ENCODE results near the gene HECA.

Gene HECA

GRCh38 chr6:139134817-139135577 is at the start of gene HECA:
TSS of gene HECA (plus strand) at chr6:139135080. CDS start at chr6:139135397, 317 bp downstream.
- peak within 1 kb of the TSS; percentile 78 for H3K4me3 ChIP-seq (ENCODE audit: low read depth, low read length)
- CTCF ChIA-PET, result interaction anchor here (0.6 to 1.4 kb wide), 2 partner anchors 78 to 229 kb away, joined by 3 to 4 read pairs; no protein-coding TSS in a partner anchor
- peak; percentile 62 for DNase-seq (ENCODE audit: low read depth, low spot score)
- POLR2A ChIA-PET, result no interaction called here
- TF ChIP-seq CTCF (IDR thresholded peaks at IDR 0.05; ENCODE audit: insufficient read depth, low read length, missing control alignments), result no peak

GRCh38 chr6:139091826-139092225 is 43.1 kb upstream of the HECA start:
- no peak for TF ChIP-seq CTCF (IDR thresholded peaks at IDR 0.05; ENCODE audit: insufficient read depth, low read length, missing control alignments)
- no peak for DNase-seq (ENCODE audit: low read depth, low spot score)
- no peak overlapping the region for H3K4me3 ChIP-seq (ENCODE audit: low read depth, low read length)
- POLR2A ChIA-PET, result no interaction called here
- CTCF ChIA-PET, result no interaction called here

- ChIA-PET CTCF (no interaction called here), POLR2A (no interaction called here)
- no peak overlapping the region for H3K4me3 ChIP-seq (ENCODE audit: low read depth, low read length)
- no peak for DNase-seq (ENCODE audit: low read depth, low spot score)
- TF ChIP-seq CTCF (IDR thresholded peaks at IDR 0.05; ENCODE audit: insufficient read depth, low read length, missing control alignments), result no peak
These were observed 34.9 kb upstream of the HECA start for GRCh38 chr6:139099984-139100383.

- DNase-seq (ENCODE audit: low read depth, low spot score), result no peak
- TF ChIP-seq CTCF (IDR thresholded peaks at IDR 0.05; ENCODE audit: insufficient read depth, low read length, missing control alignments), result no peak
- no peak overlapping the region for H3K4me3 ChIP-seq (ENCODE audit: low read depth, low read length)
- ChIA-PET CTCF (interaction anchor here (0.9 to 1.2 kb wide), 2 partner anchors 257 to 291 kb away, joined by 3 read pairs; no protein-coding TSS in a partner anchor), POLR2A (no interaction called here)
These were observed 27.8 kb upstream of the HECA start for GRCh38 chr6:139107051-139107450.

GRCh38 chr6:139108378-139108777 is 26.5 kb upstream of the HECA start:
- CTCF ChIA-PET, result no interaction called here
- POLR2A ChIA-PET, result no interaction called here
- no peak for DNase-seq (ENCODE audit: low read depth, low spot score)
- no peak for TF ChIP-seq CTCF (IDR thresholded peaks at IDR 0.05; ENCODE audit: insufficient read depth, low read length, missing control alignments)
- H3K4me3 ChIP-seq (ENCODE audit: low read depth, low read length), result no peak overlapping the region

- TF ChIP-seq CTCF (IDR thresholded peaks at IDR 0.05; ENCODE audit: insufficient read depth, low read length, missing control alignments), result peak; percentile 23
- POLR2A ChIA-PET, result no interaction called here
- H3K4me3 ChIP-seq (ENCODE audit: low read depth, low read length), result no peak overlapping the region
- CTCF ChIA-PET, result interaction anchor here (0.9 to 1.5 kb wide), 3 partner anchors 16 to 293 kb away, joined by 3 to 7 read pairs (median 4); no protein-coding TSS in a partner anchor
- DNase-seq (ENCODE audit: low read depth, low spot score), result no peak
These were observed 25.3 kb upstream of the HECA start for GRCh38 chr6:139109558-139109957.
